C4-2B (cell line): ENCODE results near the gene CYP4F11.

Source experiments
- CTCF ChIP-seq: fragments of 450-650 bp; conservative IDR thresholded peaks from 2 replicates; pipeline ENCODE4 v1.5.1; 2017; ENCODE audit warnings: mild to moderate bottlenecking
- ZFX ChIP-seq: fragments of 450-650 bp; IDR thresholded peaks from 2 replicates; pipeline ENCODE4 v1.6.1; 2017

DNA sequence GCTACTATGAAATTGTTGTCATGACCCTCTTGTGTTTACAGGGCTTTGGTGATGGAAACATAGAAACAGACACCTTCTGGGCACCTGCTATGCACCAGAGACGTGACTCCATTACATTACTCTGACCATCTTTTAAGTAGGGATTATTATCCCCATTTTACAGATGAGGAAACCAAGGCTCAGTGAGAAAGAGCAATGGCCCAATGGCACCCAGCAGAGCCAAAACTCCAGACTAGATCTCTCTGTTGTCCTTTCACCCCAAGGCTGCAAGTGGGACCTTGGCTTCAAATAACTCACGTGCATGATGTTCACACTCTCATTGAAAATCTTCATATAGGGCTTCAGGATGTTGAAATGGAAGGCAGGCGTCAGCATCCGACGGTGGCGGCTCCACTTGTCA is 42.3 kb downstream of the CYP4F11 start:
- TF ChIP-seq CTCF (no peak), ZFX (no peak)
